Astrocyte of the spinal cord (primary cell): ENCODE results near the gene DNM3.

ENCODE experiments used
- DNase-seq: peaks from one replicate; pipeline ENCODE4 v3.0.0; 2011; ENCODE audit warnings: low read depth, low spot score
- H3K4me3 ChIP-seq: 2 replicates; pipeline ENCODE4 v1.5.1; 2011; ENCODE audit warnings: low read depth, mild to moderate bottlenecking, low read length, moderate library complexity
- CTCF ChIP-seq: IDR thresholded peaks from 2 replicates; pipeline ENCODE4 v1.5.1; 2012; ENCODE audit warnings: low read depth, mild to moderate bottlenecking, low read length, inconsistent platforms
- in situ Hi-C: cut with HindIII; loops from 2 replicates; pipeline ENCODE4 v1.10.0; 2017; ENCODE audit warnings: low sequenced_read_pairs

DNM3 gene

GRCh38 chr1:172132836-172133235, 291.5 kb downstream of the DNM3 start:
- DNase-seq, result no peak
- TF ChIP-seq CTCF, result no peak
- no peak overlapping the region for H3K4me3 ChIP-seq
- in situ Hi-C loops, result no loop called here

DNA sequence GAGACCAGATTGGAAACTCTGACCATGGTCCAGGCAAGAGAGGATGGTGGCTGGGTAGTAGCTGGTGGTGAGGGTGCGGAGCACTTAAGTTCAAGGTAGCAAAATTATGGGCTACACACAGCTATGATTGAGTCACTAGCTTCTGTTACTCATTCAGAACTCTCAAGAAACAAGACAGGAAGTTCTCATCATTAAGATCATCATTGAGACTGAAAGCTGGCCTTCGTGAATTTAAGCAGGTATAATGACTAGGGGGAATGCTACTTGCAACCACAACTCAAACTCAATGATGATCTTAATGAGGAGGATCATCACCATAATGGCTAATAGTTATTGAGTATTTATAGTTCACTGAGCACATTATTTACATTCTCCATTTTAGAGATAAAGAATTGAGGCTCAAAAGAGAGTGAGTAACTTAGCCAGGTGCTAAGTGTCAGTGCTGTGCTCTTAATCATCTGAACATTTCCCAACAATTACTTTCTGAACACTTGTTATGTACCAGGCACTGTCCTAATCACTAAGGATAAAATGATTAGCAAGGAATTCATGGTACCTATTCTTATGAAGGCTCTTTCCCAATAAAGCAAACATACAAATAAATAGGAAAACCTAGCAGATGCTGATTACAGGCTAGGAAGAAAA, 292.9 kb downstream of the DNM3 start:
- in situ Hi-C loops, result no loop called here
- H3K4me3 ChIP-seq, result no peak overlapping the region
- no peak for TF ChIP-seq CTCF
- no peak for DNase-seq

- in situ Hi-C loops, result no loop called here
These were observed 293.9 kb downstream of the DNM3 start for GRCh38 chr1:172135076-172135672.

DNA sequence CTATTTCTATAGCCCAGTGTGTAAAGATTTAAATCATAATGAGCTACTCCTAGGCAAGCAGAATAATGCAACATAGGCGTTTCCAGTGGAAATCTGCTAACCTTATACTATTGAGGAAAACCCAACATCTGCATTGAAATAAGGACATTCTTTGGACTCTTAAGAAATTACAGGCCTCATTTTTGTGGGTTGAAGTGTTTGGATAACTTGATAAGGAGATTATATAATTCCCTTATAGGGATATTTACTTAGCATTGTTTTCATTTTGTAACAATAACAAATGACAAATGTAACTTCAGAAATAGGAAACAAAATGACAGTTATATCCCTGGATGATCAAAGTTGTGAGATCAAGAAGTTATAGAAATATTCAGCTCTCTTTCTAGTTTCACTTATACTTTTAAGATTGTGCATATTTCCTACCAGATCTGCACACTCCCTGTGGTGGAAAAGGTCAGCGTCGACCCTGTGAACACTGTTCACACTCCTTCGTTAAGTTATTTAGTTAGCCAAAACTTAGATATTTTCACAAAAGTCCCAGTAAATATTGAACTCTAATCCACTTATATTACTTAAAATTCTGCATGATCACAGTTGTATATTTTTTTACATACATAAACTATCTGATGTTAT, 294.8 kb downstream of the DNM3 start:
- no peak overlapping the region for H3K4me3 ChIP-seq
- DNase-seq, result peak; percentile 79
- in situ Hi-C loops, result no loop called here
- TF ChIP-seq CTCF, result no peak

More at GRCh38 chr1:172135076-172135672, 293.9 kb downstream of the DNM3 start:
- DNase-seq, result no peak
- peak; percentile 41 for TF ChIP-seq CTCF
- no peak overlapping the region for H3K4me3 ChIP-seq

DNA sequence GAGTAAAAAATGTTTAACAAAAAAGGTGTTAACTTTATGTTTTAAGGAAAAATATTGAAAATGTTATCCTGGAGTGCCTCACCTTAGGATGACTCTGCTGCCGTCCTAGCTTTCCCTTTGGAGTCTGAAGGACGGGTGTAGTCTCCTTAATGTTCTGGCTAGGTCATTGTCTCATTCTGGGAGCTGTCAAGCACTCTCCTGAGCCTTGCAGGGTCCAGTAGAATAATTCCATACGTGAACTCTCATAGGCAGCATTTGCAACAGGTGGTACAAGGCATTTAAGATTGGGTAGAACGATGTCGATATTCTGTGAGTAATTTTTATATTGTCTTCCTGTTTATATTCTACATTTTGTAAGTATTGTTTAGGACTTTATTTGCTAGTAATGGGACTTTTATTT, 295.6 kb downstream of the DNM3 start:
- no peak for DNase-seq
- in situ Hi-C loops, result no loop called here

More for the DNA sequence above, 295.6 kb downstream of the DNM3 start:
- TF ChIP-seq CTCF, result no peak
- no peak overlapping the region for H3K4me3 ChIP-seq
